NB4 (cell line): Measurements from ENCODE around the gene MYO7B.
"Not testable (repeated sequence)": the region's sequence is repeated elsewhere in the genome, so short reads cannot be mapped to it uniquely, and the experiment has no call there.

Source experiments
- DNase-seq: peaks from one replicate; pipeline ENCODE4 v3.0.0; 2010; ENCODE audit warnings: low read depth
- H3K4me3 ChIP-seq: one replicate; pipeline ENCODE4 v1.5.1; 2011; ENCODE audit warnings: mild to moderate bottlenecking, low read depth, low read length, moderate library complexity
- MAX ChIP-seq: IDR thresholded peaks from 2 replicates; pipeline ENCODE4 v1.6.1; 2011; ENCODE audit warnings: low read depth, low read length
- MYC ChIP-seq: IDR thresholded peaks from 2 replicates; pipeline ENCODE4 v1.6.1; 2011; ENCODE audit warnings: low read depth, low read length
- POLR2A ChIP-seq: IDR thresholded peaks from 2 replicates; pipeline ENCODE4 v1.6.1; 2011; ENCODE audit warnings: mild to moderate bottlenecking; ENCODE audit not compliant: insufficient read length; ENCODE audit errors: extremely low read depth
- TF ChIP-seq, protein P1 (sequence below): IDR thresholded peaks from one replicate; pipeline ENCODE4 v1.5.1; 2012; ENCODE audit warnings: low read depth, low read length

MYO7B gene

DNA sequence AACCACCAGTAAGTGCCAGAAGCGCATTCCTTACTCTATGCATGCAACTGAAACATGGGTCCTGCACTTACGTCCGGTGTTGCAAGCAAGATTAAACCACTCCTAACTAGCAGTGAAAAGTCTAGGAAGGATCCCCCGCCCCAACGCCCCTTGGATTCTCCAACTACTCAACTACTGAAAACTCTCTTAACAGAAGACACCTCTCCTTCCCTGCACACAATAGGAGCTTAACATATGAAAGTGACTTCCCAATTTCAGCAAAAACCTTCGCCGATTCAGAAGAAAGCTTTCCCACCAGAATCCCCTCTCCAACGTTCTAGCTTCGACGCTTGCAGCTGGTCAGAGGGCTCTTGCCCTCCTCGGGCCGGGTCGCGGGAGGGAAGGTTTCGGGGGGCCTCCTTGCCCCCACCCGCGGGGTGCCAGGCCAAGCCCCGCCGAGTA is 9.8 kb upstream of the MYO7B start:
- TF ChIP-seq MYC: no peak
- no peak for TF ChIP-seq MAX
- no peak for TF ChIP-seq POLR2A
- TF ChIP-seq, protein P1, sequence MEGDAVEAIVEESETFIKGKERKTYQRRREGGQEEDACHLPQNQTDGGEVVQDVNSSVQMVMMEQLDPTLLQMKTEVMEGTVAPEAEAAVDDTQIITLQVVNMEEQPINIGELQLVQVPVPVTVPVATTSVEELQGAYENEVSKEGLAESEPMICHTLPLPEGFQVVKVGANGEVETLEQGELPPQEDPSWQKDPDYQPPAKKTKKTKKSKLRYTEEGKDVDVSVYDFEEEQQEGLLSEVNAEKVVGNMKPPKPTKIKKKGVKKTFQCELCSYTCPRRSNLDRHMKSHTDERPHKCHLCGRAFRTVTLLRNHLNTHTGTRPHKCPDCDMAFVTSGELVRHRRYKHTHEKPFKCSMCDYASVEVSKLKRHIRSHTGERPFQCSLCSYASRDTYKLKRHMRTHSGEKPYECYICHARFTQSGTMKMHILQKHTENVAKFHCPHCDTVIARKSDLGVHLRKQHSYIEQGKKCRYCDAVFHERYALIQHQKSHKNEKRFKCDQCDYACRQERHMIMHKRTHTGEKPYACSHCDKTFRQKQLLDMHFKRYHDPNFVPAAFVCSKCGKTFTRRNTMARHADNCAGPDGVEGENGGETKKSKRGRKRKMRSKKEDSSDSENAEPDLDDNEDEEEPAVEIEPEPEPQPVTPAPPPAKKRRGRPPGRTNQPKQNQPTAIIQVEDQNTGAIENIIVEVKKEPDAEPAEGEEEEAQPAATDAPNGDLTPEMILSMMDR: no peak
- peak; percentile 76 for DNase-seq

GRCh38 chr2:127526132-127527000 is 9.1 kb upstream of the MYO7B start, which contains the start of gene IWS1:
IWS1 (minus strand) TSS chr2:127526489; CDS start chr2:127526208, 281 bp downstream.
- TF ChIP-seq POLR2A (peak; percentile 60), MAX (peak; percentile 22), MYC (peak; percentile 49)
- TF ChIP-seq, protein P1: peak; percentile 36
- peak; percentile 98 for DNase-seq
- H3K4me3 ChIP-seq: peak within 1 kb of the TSS; percentile 91

More for the DNA sequence above, 9.8 kb upstream of the MYO7B start:
- H3K4me3 ChIP-seq: peak overlapping the region; percentile 91

DNA sequence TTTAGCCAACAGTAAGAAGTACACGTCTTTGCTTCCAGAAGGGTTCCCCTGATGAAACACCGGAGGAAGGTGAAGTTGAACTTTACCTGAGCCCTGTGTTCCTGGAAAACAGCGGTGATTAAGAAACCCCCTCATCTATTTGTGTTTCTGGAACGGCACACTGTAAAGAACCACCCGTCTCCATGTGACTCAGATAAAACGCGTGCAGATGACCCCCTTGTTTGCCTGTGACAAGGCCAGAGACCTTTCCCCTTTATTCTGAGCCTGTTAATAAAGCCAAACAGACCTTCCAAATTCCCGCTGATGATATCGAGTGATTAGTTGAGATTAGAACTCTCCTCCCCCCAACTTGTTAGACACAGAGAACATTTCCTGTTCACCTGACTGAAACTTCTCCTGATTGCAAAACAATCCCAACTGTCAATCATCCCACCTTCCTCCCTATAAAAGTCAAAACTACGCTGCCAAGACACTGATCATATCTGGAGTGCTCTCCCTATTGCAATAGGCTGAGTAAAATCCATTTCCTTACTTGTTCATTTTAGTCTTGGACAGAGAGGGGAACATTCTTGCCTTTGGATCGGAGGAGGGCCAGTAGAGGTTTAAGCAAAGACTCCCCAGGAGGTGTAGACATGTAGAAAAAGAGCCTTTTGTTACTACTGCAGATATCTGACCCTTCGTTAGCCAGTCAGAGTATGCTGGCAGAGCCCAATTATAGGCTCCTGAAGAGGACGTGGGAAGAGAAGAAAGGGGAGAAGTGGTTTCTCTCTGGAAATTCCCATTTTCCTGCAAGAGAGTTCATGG is 8.3 kb upstream of the MYO7B start:
- DNase-seq: no peak
- peak overlapping the region; percentile 91 for H3K4me3 ChIP-seq
- TF ChIP-seq, protein P1: no peak
- TF ChIP-seq MAX: peak; percentile 56; the same call in 1 of the 2 replicates
- TF ChIP-seq POLR2A: no peak
- peak; percentile 55; the same call in 1 of the 2 replicates for TF ChIP-seq MYC

DNA sequence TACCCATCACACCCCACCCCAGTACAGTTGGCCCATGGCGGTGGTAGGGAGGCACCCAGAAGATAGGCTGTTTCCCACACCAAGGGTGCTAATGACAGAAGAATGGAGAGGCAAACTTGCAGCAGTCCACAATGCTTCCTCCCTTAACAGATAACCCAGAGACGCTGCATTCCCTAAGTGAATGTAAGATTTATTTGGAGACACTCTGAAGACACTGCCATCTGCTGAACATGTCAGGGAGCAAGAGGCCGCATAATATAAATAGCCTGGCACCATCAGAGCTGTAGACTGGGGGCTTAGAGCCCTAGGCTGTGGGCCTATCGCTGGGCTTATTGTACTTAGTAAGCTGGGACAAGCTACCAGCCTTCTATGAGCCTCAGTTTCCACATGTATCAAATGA is 7.0 kb upstream of the MYO7B start:
- TF ChIP-seq MAX (no peak), MYC (no peak), POLR2A (no peak)
- TF ChIP-seq, protein P1: no peak
- peak; percentile 57 for DNase-seq
- H3K4me3 ChIP-seq: no peak overlapping the region

DNA sequence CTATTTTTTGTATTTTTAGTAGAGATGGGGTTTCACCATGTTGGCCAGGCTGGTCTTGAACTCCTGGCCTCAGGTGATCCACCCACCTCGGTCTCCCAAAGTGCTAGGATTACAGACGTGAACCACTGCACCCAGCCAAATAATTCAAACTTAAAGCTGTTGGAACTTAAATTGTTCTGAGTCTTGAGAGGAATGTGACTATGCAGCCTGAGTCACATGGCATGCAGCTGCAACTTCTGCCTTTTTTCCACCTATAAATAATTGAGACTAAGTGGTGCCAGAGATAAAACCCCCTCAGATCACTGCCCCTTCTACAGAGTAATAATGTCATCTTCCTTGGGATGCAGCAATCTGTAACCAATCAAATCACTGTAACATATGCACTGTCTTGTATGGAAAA is 6.1 kb upstream of the MYO7B start:
- DNase-seq, H3K4me3 ChIP-seq: not testable (repeated sequence)
